Endothelial cell of hepatic sinusoid (primary cell): ENCODE data around the gene LRRC15.

Experiments used
- in situ Hi-C: cut with HindIII; loops from 2 replicates; pipeline ENCODE4 v1.10.0; 2017; ENCODE audit warnings: low sequenced_read_pairs

LRRC15 gene

GRCh38 chr3:194386066-194386465 is 16.5 kb upstream of the LRRC15 start:
- in situ Hi-C loops = no loop called here

DNA sequence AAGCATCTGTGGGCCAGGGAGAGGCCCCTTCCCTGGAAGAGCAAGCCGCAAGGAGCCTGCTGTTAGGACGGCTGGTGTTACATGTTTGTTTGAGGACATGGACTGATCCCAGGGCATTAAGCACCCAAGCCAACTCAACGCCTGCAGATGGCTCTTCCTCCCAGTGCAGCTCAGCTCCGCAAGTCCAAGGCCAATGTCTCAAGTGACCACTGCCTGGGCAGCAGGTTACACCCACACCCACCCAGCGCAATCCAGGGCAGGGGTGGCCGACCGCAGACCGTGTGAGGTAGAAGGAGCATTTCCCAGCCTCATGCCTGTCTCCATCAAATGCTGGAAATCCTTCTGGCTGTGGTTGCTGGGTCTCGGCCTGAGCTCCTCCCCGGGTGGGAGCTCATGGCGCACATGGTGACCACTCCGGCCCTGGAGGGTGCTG is 15.0 kb upstream of the LRRC15 start:
- in situ Hi-C loops = no loop called here

DNA sequence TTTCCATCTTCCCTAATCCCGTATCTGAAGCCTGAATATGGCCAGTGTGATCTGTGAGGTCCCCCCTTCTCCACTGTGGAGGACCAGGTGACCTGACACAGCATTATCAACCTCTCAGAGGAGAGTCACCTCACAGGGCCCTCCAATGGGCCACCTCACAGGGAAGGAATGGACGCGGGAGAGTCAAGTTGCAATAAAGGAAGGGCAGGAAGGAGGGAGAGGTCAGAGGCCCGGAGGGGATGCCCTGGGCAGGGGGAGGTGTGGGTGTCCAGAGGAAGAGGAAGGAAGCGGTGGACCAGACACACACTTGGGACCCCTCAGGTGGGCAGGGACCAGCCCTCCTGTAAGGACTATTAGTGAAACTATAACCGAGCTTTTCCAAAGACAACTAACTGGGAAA is 14.6 kb upstream of the LRRC15 start:
- in situ Hi-C loops = no loop called here

- in situ Hi-C loops = no loop called here
Measured at GRCh38 chr3:194383276-194383940, 13.9 kb upstream of the LRRC15 start.

DNA sequence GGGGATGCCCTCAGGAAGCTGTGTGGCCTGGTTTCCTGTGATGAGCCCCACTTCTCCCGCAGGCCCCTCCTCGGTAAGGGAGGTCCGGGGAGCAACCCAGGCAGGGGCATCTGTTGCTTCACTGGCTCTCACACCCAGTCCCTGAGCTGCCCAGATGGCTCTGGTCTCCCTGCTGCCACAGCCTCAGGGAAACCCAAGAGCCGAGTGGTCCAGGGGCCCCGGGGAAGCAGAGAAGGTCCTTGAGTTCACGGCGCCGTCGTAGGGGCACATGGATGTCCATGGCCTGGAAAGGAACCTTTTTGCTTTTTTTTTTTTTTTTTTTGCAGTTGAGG is 13.3 kb upstream of the LRRC15 start:
- in situ Hi-C loops = no loop called here

- in situ Hi-C loops = no loop called here
Measured at GRCh38 chr3:194382196-194382891, 12.8 kb upstream of the LRRC15 start.

DNA sequence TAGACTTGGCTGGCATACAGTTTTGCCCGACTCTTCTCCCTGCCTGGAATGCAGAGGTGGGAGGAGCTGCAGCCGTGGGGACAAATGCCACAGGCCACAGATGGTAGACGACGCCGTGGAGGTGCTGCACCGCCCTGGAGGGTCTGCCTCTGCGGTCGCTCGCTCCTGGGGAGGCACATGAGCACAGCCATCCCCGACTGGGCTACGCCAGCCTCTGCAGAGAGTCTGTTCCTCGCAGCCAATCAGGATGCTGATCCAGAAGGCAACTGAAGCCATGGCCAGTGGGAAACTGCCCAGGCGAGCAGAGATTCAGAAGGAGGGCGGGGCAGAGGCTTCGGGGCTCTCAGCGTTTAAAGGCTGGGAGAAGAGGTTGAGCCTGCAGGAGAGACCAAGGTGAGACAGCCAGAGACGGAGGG is 11.9 kb upstream of the LRRC15 start:
- in situ Hi-C loops = no loop called here

GRCh38 chr3:194380326-194380725 is 10.8 kb upstream of the LRRC15 start:
- in situ Hi-C loops = no loop called here

- in situ Hi-C loops = no loop called here
Measured at GRCh38 chr3:194379651-194380050, 10.1 kb upstream of the LRRC15 start.

DNA sequence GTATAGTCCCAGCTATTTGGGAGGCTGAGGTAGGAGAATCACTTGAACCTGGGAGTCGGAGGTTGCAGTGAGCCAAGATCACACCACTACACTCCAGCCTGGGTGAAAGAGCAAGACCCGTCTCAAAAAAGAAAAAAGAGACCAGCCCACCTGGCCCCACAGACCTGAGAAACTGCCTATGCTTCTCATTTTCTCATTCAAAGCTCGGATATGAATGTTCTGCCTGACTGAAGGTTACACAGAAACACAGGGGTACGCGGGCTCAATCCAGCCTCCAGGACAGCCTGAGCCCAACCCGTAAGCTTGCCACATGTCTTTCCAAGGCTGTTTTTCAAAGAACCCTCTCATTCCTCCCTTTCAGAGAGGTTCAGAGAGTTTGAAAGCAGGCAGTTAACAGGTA is 9.7 kb upstream of the LRRC15 start:
- in situ Hi-C loops = no loop called here

- in situ Hi-C loops = no loop called here
Measured at GRCh38 chr3:194377708-194378107, 8.2 kb upstream of the LRRC15 start.

- in situ Hi-C loops = no loop called here
Measured at GRCh38 chr3:194376241-194376560, 6.7 kb upstream of the LRRC15 start.

DNA sequence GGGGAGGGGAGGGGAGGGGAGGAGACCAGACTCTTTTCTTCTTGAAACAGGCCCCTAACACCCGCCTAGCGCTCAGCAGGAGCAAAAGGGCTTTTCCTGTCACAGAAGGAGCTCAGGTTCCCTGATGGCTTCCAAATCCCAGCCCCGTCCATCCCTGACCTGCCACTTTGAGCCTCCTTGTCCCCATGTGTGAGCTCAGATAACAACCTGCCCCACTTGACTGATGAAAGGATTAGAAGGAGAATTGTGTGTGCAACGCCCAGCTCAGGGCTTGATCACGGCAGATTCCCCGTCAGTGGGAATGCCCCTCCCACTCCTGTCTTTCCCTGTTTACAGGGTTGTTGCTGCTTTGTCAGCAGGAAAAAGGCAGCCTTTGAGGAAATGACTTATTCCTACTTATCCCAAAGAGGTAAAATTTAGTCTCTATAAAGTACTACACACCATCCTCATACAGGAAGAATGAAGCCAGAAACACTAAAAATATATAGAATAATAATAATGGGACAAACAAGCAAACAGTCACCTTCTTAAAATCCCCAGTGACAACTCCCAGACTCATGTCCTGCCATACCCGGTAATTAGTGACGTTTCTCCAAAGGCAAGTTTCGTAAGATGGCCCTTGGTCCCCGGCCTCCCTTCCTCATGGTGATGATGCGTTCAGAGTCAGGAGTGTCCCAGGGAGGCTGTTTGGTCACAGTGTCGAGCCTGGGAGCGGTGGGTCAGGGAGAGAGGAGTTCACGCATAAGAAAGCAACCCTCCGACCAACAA is 6.1 kb upstream of the LRRC15 start:
- in situ Hi-C loops = no loop called here

GRCh38 chr3:194374935-194375334 is 5.4 kb upstream of the LRRC15 start:
- in situ Hi-C loops = no loop called here

GRCh38 chr3:194373899-194374298 is 4.4 kb upstream of the LRRC15 start:
- in situ Hi-C loops = no loop called here

- in situ Hi-C loops = no loop called here
Measured at GRCh38 chr3:194373028-194373427, 3.5 kb upstream of the LRRC15 start.

GRCh38 chr3:194370753-194371152 is 1.2 kb upstream of the LRRC15 start:
- in situ Hi-C loops = no loop called here

DNA sequence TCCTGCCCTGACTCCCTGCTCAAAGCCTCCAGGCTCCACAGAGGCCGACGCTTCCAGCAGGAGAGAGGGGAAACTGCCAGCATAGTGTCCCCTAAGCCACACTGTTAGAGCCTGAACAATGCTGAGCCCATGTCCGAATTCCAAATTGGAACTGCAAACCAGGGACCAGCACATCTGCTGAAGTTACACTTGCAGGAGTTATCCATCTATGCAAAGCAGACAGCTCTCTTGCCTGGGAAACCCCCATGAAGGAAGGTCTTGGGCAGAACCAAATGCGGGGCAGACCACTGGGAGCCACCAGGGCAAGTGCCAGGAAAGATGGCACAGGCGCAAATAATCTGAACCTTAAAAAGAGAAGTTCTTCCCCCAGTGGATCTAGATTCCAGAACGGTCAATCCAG is 625 bp downstream of the LRRC15 start:
- in situ Hi-C loops = no loop called here

- in situ Hi-C loops = no loop called here
Measured at GRCh38 chr3:194367992-194368841, 1.3 kb downstream of the LRRC15 start.

GRCh38 chr3:194365978-194366490 is 3.5 kb downstream of the LRRC15 start:
- in situ Hi-C loops = no loop called here

DNA sequence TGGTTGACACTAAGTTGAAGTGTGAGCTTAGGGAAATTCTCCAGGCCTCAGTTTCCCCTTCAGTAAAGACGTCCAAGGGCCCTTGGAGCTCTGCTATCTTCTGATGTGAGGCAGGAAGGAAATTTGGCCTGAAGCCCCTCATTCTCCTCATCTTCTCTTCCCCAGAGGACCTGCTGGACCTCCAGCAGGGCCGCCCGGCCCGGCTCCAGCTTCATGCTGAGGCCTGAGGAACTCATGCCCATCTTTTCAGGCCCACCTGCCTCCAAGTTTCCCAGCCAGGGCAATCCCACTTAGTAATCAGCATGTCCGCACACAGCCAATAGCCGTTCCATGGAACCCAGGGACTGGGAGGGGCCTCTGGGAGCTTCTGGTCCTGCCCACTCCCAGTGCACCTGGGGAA is 4.0 kb downstream of the LRRC15 start:
- in situ Hi-C loops = no loop called here
